MM.1S (cell line): ENCODE data around the gene LCP1.

Experiments
- DNase-seq: peaks from one replicate; pipeline ENCODE4 v3.0.0-alpha.2; 2015
- H2AFZ ChIP-seq: fragments of 300-600 bp; sonication (generic); 2 replicates; pipeline ENCODE4 v1.6.0; 2016; ENCODE audit warnings: antibody characterized with exemption, low read length
- H3F3A ChIP-seq: fragments of 300-600 bp; sonication (generic); 2 replicates; pipeline ENCODE4 v1.6.1; 2016; ENCODE audit warnings: mild to moderate bottlenecking, antibody characterized with exemption, low read length, moderate library complexity, mixed read lengths; ENCODE audit not compliant: insufficient read depth
- H3K27ac ChIP-seq: fragments of 300-600 bp; sonication (generic); 2 replicates; pipeline ENCODE4 v1.5.1; 2016; ENCODE audit warnings: mild to moderate bottlenecking, low read length
- H3K27me3 ChIP-seq: fragments of 300-600 bp; sonication (generic); replicated peaks from 2 replicates; pipeline ENCODE4 v1.6.0; 2016; ENCODE audit warnings: low read length; ENCODE audit not compliant: insufficient read depth
- H3K36me3 ChIP-seq: fragments of 300-600 bp; sonication (generic); replicated peaks from 2 replicates; pipeline ENCODE4 v1.6.1; 2016; ENCODE audit warnings: mild to moderate bottlenecking, low read length, mixed read lengths; ENCODE audit not compliant: insufficient read depth
- H3K4me1 ChIP-seq: fragments of 300-600 bp; sonication (generic); 2 replicates; pipeline ENCODE4 v1.6.1; 2016; ENCODE audit warnings: low read length, mixed read lengths
- H3K4me2 ChIP-seq: fragments of 300-600 bp; sonication (generic); 2 replicates; pipeline ENCODE4 v1.6.0; 2016; ENCODE audit warnings: low read depth, low read length
- H3K4me3 ChIP-seq: fragments of 300-600 bp; sonication (generic); 2 replicates; pipeline ENCODE4 v1.5.1; 2016; ENCODE audit warnings: low read length, mixed read lengths
- H3K79me2 ChIP-seq: fragments of 300-600 bp; sonication (generic); 2 replicates; pipeline ENCODE4 v1.6.1; 2016; ENCODE audit warnings: mixed run types, low read length, mixed read lengths
- H3K9ac ChIP-seq: fragments of 300-600 bp; sonication (generic); 2 replicates; pipeline ENCODE4 v1.6.1; 2016; ENCODE audit warnings: low read length, mixed read lengths
- H3K9me2 ChIP-seq: fragments of 300-600 bp; sonication (generic); replicated peaks from 2 replicates; pipeline ENCODE4 v1.6.1; 2016; ENCODE audit warnings: mild to moderate bottlenecking, low read length, mixed read lengths; ENCODE audit not compliant: insufficient read depth
- H3K9me3 ChIP-seq: fragments of 300-600 bp; sonication (generic); replicated peaks from 2 replicates; pipeline ENCODE4 v1.6.1; 2016; ENCODE audit warnings: mild to moderate bottlenecking, low read length, mixed read lengths; ENCODE audit not compliant: insufficient read depth
- H4K20me1 ChIP-seq: fragments of 300-600 bp; sonication (generic); 2 replicates; pipeline ENCODE4 v1.6.1; 2016; ENCODE audit warnings: mild to moderate bottlenecking, low read length, moderate library complexity, mixed read lengths; ENCODE audit not compliant: insufficient read depth
- CTCF ChIP-seq: fragments of 300-600 bp; sonication (generic); IDR thresholded peaks from 2 replicates; pipeline ENCODE4 v1.5.1; 2016; ENCODE audit warnings: antibody characterized with exemption, low read length, mixed read lengths
- EZH2 ChIP-seq: fragments of 300-600 bp; sonication (generic); optimal IDR thresholded peaks from 2 replicates; pipeline ENCODE3; 2017; ENCODE audit warnings: low read depth, mild to moderate bottlenecking, antibody characterized with exemption, low read length, mixed read lengths
- EZH2phosphoT487 ChIP-seq: fragments of 300-600 bp; sonication (generic); IDR thresholded peaks from 2 replicates; pipeline ENCODE4 v1.6.1; 2018; ENCODE audit warnings: antibody characterized with exemption, low read length

The LCP1 gene

DNA sequence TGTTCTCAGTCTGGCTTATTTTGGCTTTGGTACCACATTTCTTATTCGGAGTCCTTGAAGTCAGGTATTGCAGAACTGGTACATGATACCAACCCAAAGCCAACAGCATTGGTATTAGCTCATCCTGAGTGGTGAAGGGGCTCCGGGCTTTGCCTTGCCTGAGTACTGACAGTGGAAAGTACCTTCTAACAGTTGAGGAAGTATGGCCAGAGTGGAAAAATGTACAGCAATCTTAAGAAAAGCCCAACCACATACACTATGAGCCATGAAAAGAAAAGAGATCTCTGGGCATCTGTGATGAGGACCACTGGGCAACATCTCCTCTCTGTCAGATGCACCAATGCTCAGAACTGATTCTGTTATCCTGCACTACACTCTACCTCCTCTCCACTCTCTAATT, 8.3 kb downstream of the LCP1 start:
- Histone ChIP-seq H3K9me3 (no peaks in the 10 kb centered on the region), H3K4me2 (peak overlapping the region; percentile 43; the same call in 1 of the 2 replicates), H3K9me2 (no peaks in the 10 kb centered on the region), H3K79me2 (peaks cover 100% of the 10 kb centered on the region), H3F3A (peaks cover 22% of the 10 kb centered on the region), H2AFZ (no peak overlapping the region), H3K36me3 (no peaks in the 10 kb centered on the region), H3K4me3 (no peak overlapping the region), H3K4me1 (peaks cover 75% of the 10 kb centered on the region), H4K20me1 (peaks cover 74% of the 10 kb centered on the region), H3K27ac (peak overlapping the region; percentile 6; the same call in 1 of the 2 replicates), H3K27me3 (no peaks in the 10 kb centered on the region), H3K9ac (no peak overlapping the region)
- TF ChIP-seq EZH2 = no peak
- TF ChIP-seq CTCF = no peak
- no peak for TF ChIP-seq EZH2phosphoT487
- DNase-seq = no peak

DNA sequence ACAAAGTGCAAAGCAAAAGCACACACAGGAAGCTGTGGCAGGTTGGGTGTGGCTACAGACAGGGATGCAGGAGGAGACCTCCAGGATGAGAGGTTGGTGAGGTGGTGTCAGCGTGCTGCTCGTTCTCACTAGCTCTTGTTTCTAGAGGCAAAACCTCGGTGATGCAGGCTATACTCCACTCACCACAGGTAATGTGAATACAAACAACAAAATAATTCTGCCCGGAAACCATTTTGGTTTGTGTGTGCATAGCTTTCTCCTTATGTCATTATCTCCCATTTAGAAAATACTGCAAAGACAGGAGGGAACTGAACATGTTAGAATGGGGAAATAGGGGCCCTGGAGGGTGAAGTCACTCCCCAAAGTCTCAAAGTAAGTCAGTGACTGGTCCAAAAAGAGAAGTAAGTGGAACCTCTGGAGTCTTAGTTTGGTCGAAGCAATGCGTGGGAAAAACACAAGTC, 9.4 kb downstream of the LCP1 start:
- peaks cover 100% of the 10 kb centered on the region for H3K79me2 ChIP-seq

DNA sequence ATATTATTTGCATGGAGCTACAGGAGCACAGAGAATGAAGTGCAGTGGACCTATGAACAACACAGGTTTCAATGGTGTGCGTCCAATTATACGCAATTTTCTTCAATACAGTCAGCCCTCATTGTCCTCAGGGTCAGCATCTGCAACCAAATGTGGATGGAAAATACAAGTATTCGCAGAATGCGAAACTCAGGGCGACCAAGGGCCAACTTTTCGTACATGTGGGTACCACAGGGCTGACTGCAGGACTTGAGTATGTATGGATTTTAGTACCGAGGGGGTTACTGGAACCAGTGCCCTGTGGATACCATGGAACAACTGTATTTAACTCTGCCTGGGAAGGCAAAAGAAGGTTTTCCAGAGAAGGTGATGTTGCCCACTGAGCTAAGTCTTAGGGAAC, 10.2 kb downstream of the LCP1 start:
- no peak overlapping the region for H2AFZ ChIP-seq
- no peak for DNase-seq
- no peak for TF ChIP-seq CTCF
- no peak for TF ChIP-seq EZH2phosphoT487
- TF ChIP-seq EZH2 = no peak
- H3F3A ChIP-seq = peaks cover 29% of the 10 kb centered on the region
- no peak overlapping the region for H3K9ac ChIP-seq
- H3K27me3 ChIP-seq = no peaks in the 10 kb centered on the region
- no peaks in the 10 kb centered on the region for H3K9me3 ChIP-seq
- peaks cover 100% of the 10 kb centered on the region for H3K79me2 ChIP-seq
- peaks cover 90% of the 10 kb centered on the region for H3K4me1 ChIP-seq
- H3K9me2 ChIP-seq = no peaks in the 10 kb centered on the region
- peak overlapping the region; percentile 37; the same call in 1 of the 2 replicates for H3K4me2 ChIP-seq
- peaks cover 86% of the 10 kb centered on the region for H4K20me1 ChIP-seq
- no peak overlapping the region for H3K4me3 ChIP-seq
- H3K27ac ChIP-seq = no peak overlapping the region
- no peaks in the 10 kb centered on the region for H3K36me3 ChIP-seq

More for the DNA sequence above, 9.4 kb downstream of the LCP1 start:
- Histone ChIP-seq H3K4me1 (peaks cover 81% of the 10 kb centered on the region), H3K9me3 (no peaks in the 10 kb centered on the region), H3K9me2 (no peaks in the 10 kb centered on the region), H3K27ac (peak overlapping the region; percentile 27; the same call in 1 of the 2 replicates), H3K4me3 (no peak overlapping the region), H4K20me1 (peaks cover 78% of the 10 kb centered on the region), H3K27me3 (no peaks in the 10 kb centered on the region), H3K9ac (no peak overlapping the region), H2AFZ (no peak overlapping the region), H3F3A (peaks cover 24% of the 10 kb centered on the region), H3K4me2 (peak overlapping the region; percentile 43; the same call in 1 of the 2 replicates), H3K36me3 (no peaks in the 10 kb centered on the region)
- peak; percentile 30 for DNase-seq
- TF ChIP-seq EZH2 (no peak), EZH2phosphoT487 (no peak), CTCF (no peak)
